ENCODE measurements around the gene ZNF865. TPM values are rescaled to one million over a fixed set of nuclear protein-coding genes. Genes with fewer than 3 reads are reported as not detected.

The ZNF865 gene
- total and polyA plus RNA-seq, 2 of the 8 experiments (the other 6 are each of a cell fraction or from before 2014, with no cell fraction given): 3.5 to 13.6 TPM

GRCh38 chr19:55647732-55648584 is 42.5 kb downstream of the ZNF865 start, which contains the start of gene CCDC106 (continued):
- TF ChIP-seq EP300 (IDR thresholded peaks at IDR 0.05; ENCODE audit: borderline replicate concordance in 1 of 2, low read depth in 2 of 2, low read length in 2 of 2) (peak in 1 of 2 experiments; percentile 30; a peak in 1 of 3 replicates), BACH1 (IDR thresholded peaks at IDR 0.05; ENCODE audit: low read length) (peak; percentile 95), RNF2 (IDR thresholded peaks at IDR 0.05; ENCODE audit: borderline replicate concordance, low read depth, low read length, missing control alignments, poor library complexity, severe bottlenecking) (no peak), PHF8 (conservative IDR thresholded peaks at IDR 0.05; ENCODE audit: low read depth, low read length) (0 out of 2 replicates have a peak, but pooled peaks have one; percentile 21), KDM5A (IDR thresholded peaks at IDR 0.05; ENCODE audit: low read length) (no peak), CEBPB (IDR thresholded peaks at IDR 0.05; ENCODE audit: low read depth, low read length) (no peak), SIX5 (IDR thresholded peaks at IDR 0.05; ENCODE audit: low read depth, low read length) (no peak), SP2 (IDR thresholded peaks at IDR 0.05; ENCODE audit: low read length) (no peak), FOSL1 (IDR thresholded peaks at IDR 0.05; ENCODE audit: insufficient read depth, low read depth, low read length) (no peak), KDM4A (IDR thresholded peaks at IDR 0.05; ENCODE audit: low read depth, low read length, severe bottlenecking) (peak; percentile 86), JUN (IDR thresholded peaks at IDR 0.05; ENCODE audit: low read depth, low read length) (no peak), NRF1 (IDR thresholded peaks at IDR 0.05; ENCODE audit: low read depth, low read length) (no peak), TAF7 (optimal IDR thresholded peaks at IDR 0.05; ENCODE audit: borderline replicate concordance, low read depth, low read length) (peak; percentile 9), CTBP2 (IDR thresholded peaks at IDR 0.05; ENCODE audit: borderline replicate concordance, insufficient read depth, insufficient read length, low read length) (peak; percentile 70), RAD21 (IDR thresholded peaks at IDR 0.05 in 1 of 2, conservative IDR thresholded peaks at IDR 0.05 in 1 of 2; ENCODE audit: low read depth in 2 of 2, low read length in 2 of 2) (no peak), GABPA (IDR thresholded peaks at IDR 0.05; ENCODE audit: borderline replicate concordance, insufficient read depth, low read length) (no peak), TCF12 (IDR thresholded peaks at IDR 0.05; ENCODE audit: low read depth, low read length) (no peak), ASH2L (IDR thresholded peaks at IDR 0.05; ENCODE audit: low read length) (peak; percentile 72), SP4 (IDR thresholded peaks at IDR 0.05; ENCODE audit: low read length) (no peak), CBX5 (IDR thresholded peaks at IDR 0.05; ENCODE audit: low read depth, low read length) (no peak), POLR2A (IDR thresholded peaks at IDR 0.05; ENCODE audit: control extremely low read depth in 1 of 2, low read depth in 2 of 2, low read length in 2 of 2) (peak in 1 of 2 experiments; percentile 50; a peak in 1 of 3 replicates)
- TF ChIP-seq, protein P1, sequence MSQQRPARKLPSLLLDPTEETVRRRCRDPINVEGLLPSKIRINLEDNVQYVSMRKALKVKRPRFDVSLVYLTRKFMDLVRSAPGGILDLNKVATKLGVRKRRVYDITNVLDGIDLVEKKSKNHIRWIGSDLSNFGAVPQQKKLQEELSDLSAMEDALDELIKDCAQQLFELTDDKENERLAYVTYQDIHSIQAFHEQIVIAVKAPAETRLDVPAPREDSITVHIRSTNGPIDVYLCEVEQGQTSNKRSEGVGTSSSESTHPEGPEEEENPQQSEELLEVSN (IDR thresholded peaks at IDR 0.05): no peak

Measured in H1 (cell line).